Stimulated activated CD8-positive, alpha-beta memory T cell treated with anti-CD3 and anti-CD28 coated beads, Interleukin-7, amount 100 ng/mL, for 1 hour (primary cell): ENCODE data around the gene ATP11B.

Experiments used
- DNase-seq, 2 donors: peaks; one replicate each; pipeline ENCODE4 v3.0.0-alpha.2; 2020; ENCODE audit warnings: low read depth in 2 of 2

Gene ATP11B

GRCh38 chr3:182949688-182950087, 156.4 kb downstream of the ATP11B start:
- no peak for DNase-seq

DNA sequence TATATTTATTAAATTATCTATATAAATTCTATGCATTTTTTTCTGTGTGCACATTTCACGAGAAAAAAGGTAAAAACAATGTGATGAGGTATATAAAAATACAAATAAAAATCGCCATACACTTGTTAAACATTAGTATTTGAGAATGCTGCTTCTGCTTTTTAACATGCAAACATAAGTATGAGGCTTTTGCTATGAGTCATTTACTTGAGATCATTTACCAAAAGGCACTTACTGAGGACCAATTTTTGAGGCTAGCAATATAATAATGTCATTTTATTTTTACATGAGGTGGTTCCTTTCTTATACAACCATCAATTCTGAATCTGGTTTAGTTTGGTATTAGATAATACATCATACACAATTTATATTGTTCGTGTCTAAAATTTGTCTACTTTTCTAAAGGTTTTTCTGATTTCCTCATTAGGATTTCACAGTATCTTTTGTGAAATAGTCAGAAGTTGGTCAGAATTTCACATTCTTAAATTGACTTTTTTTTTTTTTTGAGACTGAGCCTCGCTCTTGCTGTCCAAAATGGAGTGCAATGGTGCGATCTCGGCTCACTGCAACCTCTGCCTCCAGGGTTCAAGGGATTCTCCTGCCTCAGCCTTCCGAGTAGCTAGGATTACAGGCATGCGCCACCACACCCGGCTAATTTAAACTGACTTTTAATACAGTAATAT, 161.4 kb downstream of the ATP11B start:
- DNase-seq = no peak

GRCh38 chr3:182957226-182957625, 163.9 kb downstream of the ATP11B start:
- DNase-seq = no peak

DNA sequence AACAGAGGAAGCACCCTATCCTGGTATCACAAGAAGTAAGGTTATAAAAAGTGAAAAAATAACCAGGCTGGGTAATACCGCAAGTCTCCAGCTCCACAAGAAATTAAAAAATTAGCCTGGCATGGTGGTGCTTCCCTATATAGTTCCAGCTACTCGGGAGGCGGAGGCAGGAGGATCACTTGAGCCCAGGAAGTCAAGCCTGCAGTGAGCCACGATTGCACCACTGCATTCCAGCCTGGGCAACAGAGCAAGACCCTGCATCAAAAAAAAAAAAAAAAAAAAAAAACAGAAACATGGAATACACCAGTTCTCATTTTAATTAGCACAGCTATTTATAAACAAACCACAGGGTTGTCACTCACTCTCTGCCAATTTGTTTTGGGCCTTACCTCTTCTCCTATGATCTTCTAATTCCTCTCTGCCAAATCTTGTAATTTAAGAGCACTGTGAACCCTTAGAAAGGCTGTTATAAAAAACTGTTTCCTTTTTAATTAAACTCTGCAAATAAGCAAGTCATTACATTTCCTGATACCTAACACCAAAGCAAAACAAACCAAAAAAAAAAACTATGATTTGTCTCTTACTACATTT, 164.5 kb downstream of the ATP11B start:
- no peak for DNase-seq

- no peak for DNase-seq
Measured at GRCh38 chr3:182959474-182960350, 166.4 kb downstream of the ATP11B start.

GRCh38 chr3:182962166-182962565, 168.9 kb downstream of the ATP11B start:
- DNase-seq = no peak

- no peak for DNase-seq
Measured at GRCh38 chr3:182964179-182964578, 170.9 kb downstream of the ATP11B start.

GRCh38 chr3:182965861-182966366, 172.6 kb downstream of the ATP11B start:
- no peak for DNase-seq

- no peak for DNase-seq
Measured at GRCh38 chr3:182967218-182968204, 174.2 kb downstream of the ATP11B start.

DNA sequence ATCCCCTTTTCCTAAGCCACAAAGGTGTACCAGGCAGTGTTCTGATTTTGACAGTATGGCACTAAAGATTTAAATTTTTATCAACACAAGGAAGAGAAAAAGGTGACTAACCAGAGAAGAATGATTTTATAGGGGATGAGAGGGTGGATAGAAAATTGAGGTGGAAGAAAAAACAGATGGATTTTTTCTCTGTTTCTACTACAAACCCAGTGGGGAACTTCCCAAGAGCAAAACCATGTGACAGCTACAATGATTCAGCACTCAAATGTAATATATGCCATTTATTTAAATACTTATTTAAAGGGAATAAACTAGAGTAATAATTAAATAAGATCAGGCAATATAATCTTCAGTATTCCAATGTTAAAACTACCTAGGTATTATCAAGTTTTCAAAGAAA, 176.0 kb downstream of the ATP11B start:
- DNase-seq = no peak

DNA sequence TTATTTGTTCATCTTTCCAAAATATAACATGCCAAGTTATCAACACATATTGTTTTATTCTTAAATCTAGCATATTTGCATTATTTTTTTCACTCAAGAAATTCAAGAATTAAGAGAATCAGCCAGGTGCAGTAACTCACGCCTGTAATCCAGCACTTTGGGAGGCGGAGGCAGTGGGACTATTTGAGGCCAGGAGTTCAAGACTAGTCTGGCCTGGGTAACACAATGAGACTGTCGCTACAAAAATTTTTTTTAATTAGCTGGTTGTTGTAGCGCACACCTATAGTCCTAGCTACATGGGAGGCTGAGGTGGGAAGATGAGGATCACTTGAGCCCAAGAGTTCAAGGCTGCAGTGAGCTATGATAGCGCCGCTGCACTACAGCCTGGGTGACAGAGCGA, 176.5 kb downstream of the ATP11B start:
- no peak for DNase-seq

- no peak for DNase-seq
Measured at GRCh38 chr3:182970811-182971418, 177.6 kb downstream of the ATP11B start.
